OCI-LY1 (cell line): ENCODE data around the gene TEX28.

Source experiments
- EZH2 ChIP-seq: fragments of 200-600 bp; sonication (generic), shearing (Covaris generic); IDR thresholded peaks from 2 replicates; pipeline ENCODE4 v1.8.0; 2017; ENCODE audit warnings: borderline replicate concordance, mixed run types, mild to moderate bottlenecking, antibody characterized with exemption, low read length, moderate library complexity, mixed read lengths
- TF ChIP-seq, protein P1 (sequence below): fragments of 200-600 bp; sonication (generic), shearing (Covaris generic); IDR thresholded peaks from 2 replicates; pipeline ENCODE4 v1.5.1; 2017; ENCODE audit warnings: mild to moderate bottlenecking, antibody characterized with exemption, low read length, moderate library complexity, mixed read lengths

DNA sequence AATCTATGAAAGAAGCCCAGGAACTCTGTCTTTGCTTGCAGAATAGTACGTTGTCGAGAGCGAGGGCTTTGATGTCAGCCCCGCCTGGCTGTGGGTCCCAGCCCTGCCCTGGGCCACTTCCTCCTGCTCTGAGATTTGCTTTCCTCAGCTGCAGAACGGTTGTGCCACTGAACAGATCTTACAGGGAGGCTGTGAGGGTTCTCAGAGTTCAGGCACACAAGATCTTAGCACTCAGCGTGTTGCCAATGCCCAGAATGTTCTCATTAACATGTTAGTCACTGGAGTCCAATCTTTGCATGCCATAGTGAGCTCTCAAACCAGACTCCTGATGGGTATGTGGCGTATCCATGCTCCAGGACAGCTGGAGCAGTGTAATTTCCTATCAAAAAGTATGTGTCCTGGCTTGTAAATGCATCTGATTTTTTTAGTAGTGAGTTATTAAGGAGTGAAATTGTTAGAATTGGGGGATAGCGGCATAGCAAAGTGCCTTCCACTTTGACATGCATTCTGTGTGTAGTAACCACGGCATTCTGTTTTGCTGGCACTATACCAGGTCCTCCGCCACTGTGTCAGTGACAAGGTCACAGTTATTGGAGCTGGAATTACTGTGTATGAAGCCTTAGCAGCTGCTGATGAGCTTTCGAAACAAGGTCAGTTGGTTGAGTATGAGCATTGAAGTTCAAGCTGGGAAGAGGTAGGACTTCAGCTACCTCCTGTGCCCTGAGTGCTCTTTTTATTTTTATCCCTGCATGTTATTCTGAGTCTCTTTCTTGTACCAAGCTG, 32.3 kb upstream of the TEX28 start:
- TF ChIP-seq, protein P1, sequence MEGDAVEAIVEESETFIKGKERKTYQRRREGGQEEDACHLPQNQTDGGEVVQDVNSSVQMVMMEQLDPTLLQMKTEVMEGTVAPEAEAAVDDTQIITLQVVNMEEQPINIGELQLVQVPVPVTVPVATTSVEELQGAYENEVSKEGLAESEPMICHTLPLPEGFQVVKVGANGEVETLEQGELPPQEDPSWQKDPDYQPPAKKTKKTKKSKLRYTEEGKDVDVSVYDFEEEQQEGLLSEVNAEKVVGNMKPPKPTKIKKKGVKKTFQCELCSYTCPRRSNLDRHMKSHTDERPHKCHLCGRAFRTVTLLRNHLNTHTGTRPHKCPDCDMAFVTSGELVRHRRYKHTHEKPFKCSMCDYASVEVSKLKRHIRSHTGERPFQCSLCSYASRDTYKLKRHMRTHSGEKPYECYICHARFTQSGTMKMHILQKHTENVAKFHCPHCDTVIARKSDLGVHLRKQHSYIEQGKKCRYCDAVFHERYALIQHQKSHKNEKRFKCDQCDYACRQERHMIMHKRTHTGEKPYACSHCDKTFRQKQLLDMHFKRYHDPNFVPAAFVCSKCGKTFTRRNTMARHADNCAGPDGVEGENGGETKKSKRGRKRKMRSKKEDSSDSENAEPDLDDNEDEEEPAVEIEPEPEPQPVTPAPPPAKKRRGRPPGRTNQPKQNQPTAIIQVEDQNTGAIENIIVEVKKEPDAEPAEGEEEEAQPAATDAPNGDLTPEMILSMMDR = no peak
- TF ChIP-seq EZH2 = no peak
